ENCODE data around the gene SELENOO.

SELENOO gene

DNA sequence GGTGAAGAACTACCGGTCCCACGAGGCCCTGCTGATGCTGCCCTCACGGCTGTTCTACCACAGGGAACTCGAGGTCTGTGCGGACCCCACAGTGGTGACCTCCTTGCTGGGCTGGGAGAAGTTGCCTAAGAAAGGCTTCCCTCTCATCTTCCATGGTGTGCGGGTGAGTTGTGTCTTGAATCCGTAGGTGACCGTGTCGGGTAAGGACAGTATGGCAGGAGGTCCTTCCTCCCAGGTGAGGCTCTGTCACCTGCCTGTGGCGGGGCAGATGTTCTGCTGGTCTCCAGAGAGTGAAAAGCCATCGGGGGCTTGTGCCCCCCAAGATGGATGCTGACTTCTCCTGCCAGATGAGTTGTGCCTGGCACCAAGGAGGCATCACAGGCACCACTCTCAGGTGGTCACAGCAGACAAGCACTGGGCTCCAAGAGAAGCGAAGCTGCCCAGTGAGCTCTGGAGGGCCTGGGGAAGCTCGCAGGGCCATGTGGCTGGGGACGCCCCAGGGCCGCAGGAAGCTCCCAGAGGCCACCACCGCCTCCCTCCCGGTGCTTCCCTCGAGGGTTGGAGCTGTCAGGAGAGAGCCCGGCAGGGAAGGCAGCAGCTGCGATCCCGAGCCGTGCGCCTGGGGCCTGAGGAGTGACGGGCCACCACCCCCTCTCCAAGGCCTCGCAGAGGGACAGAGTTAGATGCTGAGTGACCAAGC, 47.6 kb upstream of the SELENOO start:
- no peak overlapping the region for H3K27ac ChIP-seq (ENCODE audit: low read length)
- peaks cover 5% of the 10 kb centered on the region for H3K27me3 ChIP-seq (ENCODE audit: insufficient read depth, low read length, poor library complexity)
- no peaks in the 10 kb centered on the region for H3K36me3 ChIP-seq (ENCODE audit: insufficient read depth, low read length)
- DNase-seq: no peak
- H3K9me3 ChIP-seq (ENCODE audit: insufficient read depth, low read length, severe bottlenecking): no peaks in the 10 kb centered on the region
- no peak for TF ChIP-seq EZH2 (IDR thresholded peaks at IDR 0.05; ENCODE audit: borderline replicate concordance, low read depth, low read length, severe bottlenecking)
- TF ChIP-seq, protein P1, sequence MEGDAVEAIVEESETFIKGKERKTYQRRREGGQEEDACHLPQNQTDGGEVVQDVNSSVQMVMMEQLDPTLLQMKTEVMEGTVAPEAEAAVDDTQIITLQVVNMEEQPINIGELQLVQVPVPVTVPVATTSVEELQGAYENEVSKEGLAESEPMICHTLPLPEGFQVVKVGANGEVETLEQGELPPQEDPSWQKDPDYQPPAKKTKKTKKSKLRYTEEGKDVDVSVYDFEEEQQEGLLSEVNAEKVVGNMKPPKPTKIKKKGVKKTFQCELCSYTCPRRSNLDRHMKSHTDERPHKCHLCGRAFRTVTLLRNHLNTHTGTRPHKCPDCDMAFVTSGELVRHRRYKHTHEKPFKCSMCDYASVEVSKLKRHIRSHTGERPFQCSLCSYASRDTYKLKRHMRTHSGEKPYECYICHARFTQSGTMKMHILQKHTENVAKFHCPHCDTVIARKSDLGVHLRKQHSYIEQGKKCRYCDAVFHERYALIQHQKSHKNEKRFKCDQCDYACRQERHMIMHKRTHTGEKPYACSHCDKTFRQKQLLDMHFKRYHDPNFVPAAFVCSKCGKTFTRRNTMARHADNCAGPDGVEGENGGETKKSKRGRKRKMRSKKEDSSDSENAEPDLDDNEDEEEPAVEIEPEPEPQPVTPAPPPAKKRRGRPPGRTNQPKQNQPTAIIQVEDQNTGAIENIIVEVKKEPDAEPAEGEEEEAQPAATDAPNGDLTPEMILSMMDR (IDR thresholded peaks at IDR 0.05; ENCODE audit: borderline replicate concordance, extremely low read depth, low read length, poor library complexity, severe bottlenecking): no peak
- no peak overlapping the region for H3K4me2 ChIP-seq (ENCODE audit: insufficient read depth, low read length)
- ATAC-seq (ENCODE audit: insufficient read depth, low read depth): no peak
- no peak overlapping the region for H2AFZ ChIP-seq (ENCODE audit: low read depth, low read length)
- no peak overlapping the region for H3K4me3 ChIP-seq (ENCODE audit: low read depth in 1 of 2, low read length in 2 of 2)
- peaks cover 7% of the 10 kb centered on the region; the same call in 1 of the 2 replicates for H4K20me1 ChIP-seq (ENCODE audit: insufficient read depth, low read length)
- no peaks in the 10 kb centered on the region for H3K4me1 ChIP-seq (ENCODE audit: insufficient read depth, low read length)
- H3K79me2 ChIP-seq (ENCODE audit: insufficient read depth, low read length): no peaks in the 10 kb centered on the region
- H3K9ac ChIP-seq (ENCODE audit: low read depth, low read length): no peak overlapping the region

DNA sequence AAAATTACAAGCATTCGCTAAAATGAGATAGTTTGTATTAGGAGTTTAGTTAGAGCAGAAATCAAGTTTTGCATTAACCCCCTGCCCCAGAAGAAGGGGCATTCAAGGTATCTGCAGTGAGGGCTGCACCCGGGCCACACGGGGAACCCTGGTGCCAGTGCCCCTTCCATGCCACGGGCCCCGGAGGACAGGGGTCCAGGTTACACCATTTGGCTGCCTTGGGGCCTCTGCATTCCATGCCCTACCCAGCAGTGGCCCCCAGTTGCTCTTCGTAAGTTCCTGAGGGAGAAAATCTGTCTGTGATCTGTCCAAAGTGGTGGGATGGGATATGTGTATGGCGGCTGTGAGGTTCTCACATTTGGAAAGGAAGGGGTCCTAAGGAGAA, 47.1 kb upstream of the SELENOO start:
- Histone ChIP-seq H3K9me3 (ENCODE audit: insufficient read depth, low read length, severe bottlenecking) (no peaks in the 10 kb centered on the region), H3K4me1 (ENCODE audit: insufficient read depth, low read length) (no peaks in the 10 kb centered on the region), H3K79me2 (ENCODE audit: insufficient read depth, low read length) (no peaks in the 10 kb centered on the region), H4K20me1 (ENCODE audit: insufficient read depth, low read length) (peaks cover 7% of the 10 kb centered on the region; the same call in 1 of the 2 replicates), H2AFZ (ENCODE audit: low read depth, low read length) (no peak overlapping the region), H3K4me2 (ENCODE audit: insufficient read depth, low read length) (no peak overlapping the region), H3K4me3 (ENCODE audit: low read depth in 1 of 2, low read length in 2 of 2) (no peak overlapping the region), H3K27ac (ENCODE audit: low read length) (no peak overlapping the region), H3K27me3 (ENCODE audit: insufficient read depth, low read length, poor library complexity) (peaks cover 5% of the 10 kb centered on the region), H3K36me3 (ENCODE audit: insufficient read depth, low read length) (no peaks in the 10 kb centered on the region), H3K9ac (ENCODE audit: low read depth, low read length) (no peak overlapping the region)
- DNase-seq (no peak), ATAC-seq (ENCODE audit: insufficient read depth, low read depth) (no peak)
- TF ChIP-seq EZH2 (IDR thresholded peaks at IDR 0.05; ENCODE audit: borderline replicate concordance, low read depth, low read length, severe bottlenecking): no peak
- TF ChIP-seq, protein P1 (IDR thresholded peaks at IDR 0.05; ENCODE audit: borderline replicate concordance, extremely low read depth, low read length, poor library complexity, severe bottlenecking): no peak

DNA sequence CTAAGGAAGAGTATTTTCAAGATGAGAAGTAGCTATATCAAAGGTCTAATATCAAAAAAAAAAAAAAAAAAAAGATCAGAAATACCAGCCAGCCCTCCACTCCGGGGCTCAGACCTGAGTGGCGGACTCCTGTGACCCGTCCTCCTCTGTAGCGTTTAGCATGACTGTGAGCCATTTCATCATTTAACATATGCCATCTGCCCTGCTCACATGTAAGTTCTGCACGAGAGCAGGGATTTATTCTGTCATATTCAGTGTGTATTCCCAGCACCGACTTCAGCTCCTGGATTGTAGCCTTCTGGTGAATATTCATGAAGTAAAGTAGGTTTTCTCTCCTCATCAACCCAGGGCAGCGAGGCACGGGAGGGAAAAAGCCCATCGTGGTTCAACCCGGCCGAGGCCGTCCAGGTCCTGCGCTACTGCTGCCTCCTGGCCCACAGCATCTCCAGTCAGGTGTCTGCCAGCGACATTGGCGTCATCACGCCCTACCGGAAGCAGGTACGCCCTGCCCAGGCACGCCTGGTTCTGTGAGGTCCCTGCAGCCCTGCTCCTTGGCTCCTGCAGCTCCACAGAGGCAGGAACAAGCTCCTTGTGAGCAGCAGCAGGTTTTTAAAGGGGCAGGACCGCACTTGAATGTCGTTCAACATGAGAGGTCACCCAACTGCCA, 43.0 kb upstream of the SELENOO start:
- Histone ChIP-seq H2AFZ (ENCODE audit: low read depth, low read length) (no peak overlapping the region), H3K4me3 (ENCODE audit: low read depth in 1 of 2, low read length in 2 of 2) (no peak overlapping the region), H3K27ac (ENCODE audit: low read length) (no peak overlapping the region), H3K9me3 (ENCODE audit: insufficient read depth, low read length, severe bottlenecking) (no peaks in the 10 kb centered on the region), H3K36me3 (ENCODE audit: insufficient read depth, low read length) (no peaks in the 10 kb centered on the region), H3K9ac (ENCODE audit: low read depth, low read length) (no peak overlapping the region), H3K27me3 (ENCODE audit: insufficient read depth, low read length, poor library complexity) (peaks cover 9% of the 10 kb centered on the region), H3K79me2 (ENCODE audit: insufficient read depth, low read length) (no peaks in the 10 kb centered on the region), H3K4me2 (ENCODE audit: insufficient read depth, low read length) (no peak overlapping the region), H4K20me1 (ENCODE audit: insufficient read depth, low read length) (0 out of 2 replicates have a peak, but pooled peaks cover 3% of the 10 kb centered on the region), H3K4me1 (ENCODE audit: insufficient read depth, low read length) (no peaks in the 10 kb centered on the region)
- TF ChIP-seq EZH2 (IDR thresholded peaks at IDR 0.05; ENCODE audit: borderline replicate concordance, low read depth, low read length, severe bottlenecking): no peak
- TF ChIP-seq, protein P1 (IDR thresholded peaks at IDR 0.05; ENCODE audit: borderline replicate concordance, extremely low read depth, low read length, poor library complexity, severe bottlenecking): no peak
- ATAC-seq (ENCODE audit: insufficient read depth, low read depth) (no peak), DNase-seq (no peak)

Measured in DND-41 (cell line).